GM18907 (cell line): ENCODE measurements around the gene IFI16.
"Not testable (repeated sequence)": the region's sequence is repeated elsewhere in the genome, so short reads cannot be mapped to it uniquely, and the experiment has no call there.

ENCODE experiments used
- ATAC-seq: cut with Tn5 transposase; IDR thresholded peaks from one replicate; pipeline ENCODE4 v1.9.1; 2021; ENCODE audit warnings: mild to moderate bottlenecking, moderate library complexity; ENCODE audit not compliant: unreplicated experiment

IFI16 gene

GRCh38 chr1:159007726-159008125 is 2.0 kb upstream of the IFI16 start:
- no peak for ATAC-seq

GRCh38 chr1:159008744-159009188 is 941 bp upstream of the IFI16 start:
- peak; percentile 89 for ATAC-seq

- ATAC-seq: peak; percentile 23
These were observed 420 bp upstream of the IFI16 start for GRCh38 chr1:159009287-159009686.

- ATAC-seq: no peak
These were observed 684 bp downstream of the IFI16 start for GRCh38 chr1:159010391-159010790.

GRCh38 chr1:159011001-159011400 is 1.3 kb downstream of the IFI16 start:
- ATAC-seq: not testable (repeated sequence)

- no peak for ATAC-seq
These were observed 2.0 kb downstream of the IFI16 start for GRCh38 chr1:159011751-159012150.

- peak; percentile 38 for ATAC-seq
These were observed 2.8 kb downstream of the IFI16 start for GRCh38 chr1:159012495-159012894.

- no peak for ATAC-seq
These were observed 4.4 kb downstream of the IFI16 start for GRCh38 chr1:159014003-159014571.

- ATAC-seq: no peak
These were observed 5.1 kb downstream of the IFI16 start for GRCh38 chr1:159014851-159015250.

GRCh38 chr1:159015440-159015909 is 5.8 kb downstream of the IFI16 start:
- ATAC-seq: peak; percentile 95

- ATAC-seq: no peak
These were observed 14.0 kb downstream of the IFI16 start for GRCh38 chr1:159023723-159024122.

- ATAC-seq: no peak
These were observed 15.3 kb downstream of the IFI16 start for GRCh38 chr1:159025043-159025442.

- ATAC-seq: not testable (repeated sequence)
These were observed 17.1 kb downstream of the IFI16 start for GRCh38 chr1:159026841-159027240.

GRCh38 chr1:159030311-159030710 is 20.6 kb downstream of the IFI16 start:
- no peak for ATAC-seq

- no peak for ATAC-seq
These were observed 21.3 kb downstream of the IFI16 start for GRCh38 chr1:159030877-159031447.

GRCh38 chr1:159040206-159040605 is 30.5 kb downstream of the IFI16 start:
- ATAC-seq: no peak

GRCh38 chr1:159040893-159041724 is 31.4 kb downstream of the IFI16 start:
- ATAC-seq: no peak

GRCh38 chr1:159046486-159046885 is 36.8 kb downstream of the IFI16 start:
- ATAC-seq: not testable (repeated sequence)

GRCh38 chr1:159051436-159051835 is 41.7 kb downstream of the IFI16 start:
- ATAC-seq: no peak

- ATAC-seq: no peak
These were observed 44.7 kb downstream of the IFI16 start for GRCh38 chr1:159054427-159054826.

GRCh38 chr1:159055181-159055641 is 45.5 kb downstream of the IFI16 start:
- no peak for ATAC-seq
